Measurements from ENCODE around the gene MGLL. TPM values are rescaled to one million over a fixed set of nuclear protein-coding genes. Genes with fewer than 3 reads are reported as not detected.

The MGLL gene
- total and polyA plus RNA-seq, 2 donors (not counting 1 experiment from before 2014, with no cell fraction given) = 1.7 to 6.9 TPM

DNA sequence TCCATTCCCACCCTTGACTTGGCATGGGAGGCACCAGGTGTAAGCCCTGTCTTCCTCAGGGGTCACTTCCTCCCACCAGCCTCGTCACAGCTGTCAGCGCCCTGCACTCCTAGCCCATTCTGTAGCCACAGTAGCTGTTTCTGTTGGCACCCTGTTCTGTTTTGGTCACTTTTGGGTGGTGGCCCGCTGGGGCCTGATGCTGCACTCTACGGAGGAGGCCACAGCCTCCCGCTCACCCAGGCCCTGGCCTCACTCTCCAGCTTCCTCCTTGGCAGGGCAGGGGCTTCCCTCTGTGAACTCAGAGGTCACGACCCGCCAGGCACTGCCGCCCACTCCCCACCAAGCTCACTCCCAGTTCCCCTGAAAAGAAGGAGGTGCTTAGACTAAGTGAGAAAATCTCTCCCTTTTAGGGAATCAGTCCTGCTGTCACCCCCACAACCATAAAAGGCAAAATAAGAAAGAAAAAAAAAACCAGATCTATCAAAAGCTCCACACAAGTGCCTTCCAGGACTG is 68.4 kb downstream of the MGLL start:
- H2AFZ ChIP-seq (ENCODE audit: insufficient read depth, low read depth, low read length, poor library complexity, severe bottlenecking) = peak overlapping the region; percentile 54
- H3K27me3 ChIP-seq (replicated peaks in 1 of 4; ENCODE audit: control extremely low read depth in 1 of 4, control insufficient read depth in 3 of 4, insufficient read depth in 4 of 4, low read length in 3 of 4) = no peaks in the 10 kb centered on the region
- no peak overlapping the region for H3K9ac ChIP-seq (ENCODE audit: low read length)
- intact Hi-C loops (cut with micrococcal nuclease) = loop anchor here (5.0 to 10.0 kb wide), 5 partner anchors 59 to 1669 kb away; partner anchors contain the start of genes MCM2, MGLL, SLC41A3 and TPRA1
- H3K9me3 Mint-ChIP-seq (ENCODE audit: insufficient read depth) = no peaks in the 10 kb centered on the region
- WGBS (ENCODE audit: insufficient coverage) = 70% methylated on average over 3 of the region's 8 CpGs
- ATAC-seq (ENCODE audit: low read depth) = peak; percentile 9
- H3K27me3 Mint-ChIP-seq = no peaks in the 10 kb centered on the region
- peak overlapping the region; percentile 74 for H3K4me2 ChIP-seq (replicated peaks; ENCODE audit: low read depth, low read length, poor library complexity, severe bottlenecking)
- ChIA-PET POLR2A (interaction anchor here (1.3 kb wide), 1 partner anchor 9 kb away, joined by 3 read pairs; no protein-coding TSS in a partner anchor), CTCF (interaction anchor here (0.6 to 1.4 kb wide), 4 partner anchors 9 to 112 kb away, joined by 3 to 5 read pairs (median 4); no protein-coding TSS in a partner anchor)
- no peaks in the 10 kb centered on the region for H3K36me3 ChIP-seq (replicated peaks in 1 of 2; ENCODE audit: control extremely low read depth in 1 of 2, control insufficient read depth in 1 of 2, extremely low read depth in 1 of 2, insufficient read depth in 2 of 2, low read length in 1 of 2)
- no peaks in the 10 kb centered on the region for H3K9me3 ChIP-seq (ENCODE audit: control extremely low read depth in 1 of 3, control insufficient read depth in 2 of 3, insufficient read depth in 1 of 3, low read length in 2 of 3)
- H3K79me2 ChIP-seq (ENCODE audit: control insufficient read depth, insufficient read depth, low read length) = no peaks in the 10 kb centered on the region
- peak; percentile 34 for DNase-seq
- TF ChIP-seq EZH2 (IDR thresholded peaks at IDR 0.05; ENCODE audit: borderline replicate concordance, insufficient read depth, low read depth, low read length, poor library complexity, severe bottlenecking) = no peak
- peak overlapping the region; percentile 90 for H3K27ac Mint-ChIP-seq
- H3K27ac ChIP-seq (ENCODE audit: low read length in 2 of 2) = peak overlapping the region; percentile 31 to 52
- H3K4me3 ChIP-seq (ENCODE audit: control extremely low read depth in 1 of 5, extremely low read depth in 1 of 5, insufficient read depth in 1 of 5, low read depth in 2 of 5, low read length in 4 of 5) = no peak overlapping the region
- no peaks in the 10 kb centered on the region for H4K20me1 ChIP-seq (ENCODE audit: control insufficient read depth, insufficient read depth, low read length, poor library complexity, severe bottlenecking)
- H3K4me1 Mint-ChIP-seq = peaks cover 64% of the 10 kb centered on the region
- H3K4me3 Mint-ChIP-seq = peak overlapping the region; percentile 88
- peaks cover 37 to 46% of the 10 kb centered on the region in 2 donors for H3K4me1 ChIP-seq (ENCODE audit: control insufficient read depth in 2 of 2, insufficient read depth in 2 of 2, low read length in 2 of 2)

DNA sequence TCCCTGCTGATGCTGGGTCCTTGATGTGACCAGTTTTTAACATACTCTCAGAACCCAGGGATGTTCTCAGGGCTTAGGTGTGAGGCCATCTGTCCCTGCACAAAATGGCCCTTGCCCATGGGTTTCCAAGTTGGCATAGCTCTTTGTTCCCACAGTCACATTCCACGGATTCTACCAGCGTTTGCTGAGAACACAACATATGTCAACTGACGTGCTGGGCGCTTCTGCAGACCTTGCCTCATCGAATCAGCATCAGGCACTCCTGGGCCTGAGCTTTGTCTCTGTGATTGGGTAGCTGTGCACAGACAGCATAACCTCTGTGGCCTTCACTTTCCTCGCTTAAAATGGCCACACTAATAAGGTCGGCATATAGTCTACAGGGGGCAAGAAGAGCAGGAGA is 69.0 kb downstream of the MGLL start:
- Mint-ChIP-seq H3K4me3 (no peak overlapping the region), H3K9me3 (ENCODE audit: insufficient read depth) (no peaks in the 10 kb centered on the region), H3K27me3 (no peaks in the 10 kb centered on the region), H3K4me1 (peaks cover 64% of the 10 kb centered on the region), H3K27ac (peak overlapping the region; percentile 90)
- Histone ChIP-seq H3K4me1 (ENCODE audit: control insufficient read depth in 2 of 2, insufficient read depth in 2 of 2, low read length in 2 of 2) (peaks cover 37 to 46% of the 10 kb centered on the region in 2 donors), H3K4me2 (replicated peaks; ENCODE audit: low read depth, low read length, poor library complexity, severe bottlenecking) (no peak overlapping the region), H3K36me3 (replicated peaks in 1 of 2; ENCODE audit: control extremely low read depth in 1 of 2, control insufficient read depth in 1 of 2, extremely low read depth in 1 of 2, insufficient read depth in 2 of 2, low read length in 1 of 2) (no peaks in the 10 kb centered on the region), H3K27me3 (replicated peaks in 1 of 4; ENCODE audit: control extremely low read depth in 1 of 4, control insufficient read depth in 3 of 4, insufficient read depth in 4 of 4, low read length in 3 of 4) (no peaks in the 10 kb centered on the region), H2AFZ (ENCODE audit: insufficient read depth, low read depth, low read length, poor library complexity, severe bottlenecking) (no peak overlapping the region), H3K4me3 (ENCODE audit: control extremely low read depth in 1 of 5, extremely low read depth in 1 of 5, insufficient read depth in 1 of 5, low read depth in 2 of 5, low read length in 4 of 5) (no peak overlapping the region), H3K9ac (ENCODE audit: low read length) (no peak overlapping the region), H3K79me2 (ENCODE audit: control insufficient read depth, insufficient read depth, low read length) (no peaks in the 10 kb centered on the region), H3K27ac (ENCODE audit: low read length in 2 of 2) (peak overlapping the region in 1 of 2 donors; percentile 31), H3K9me3 (ENCODE audit: control extremely low read depth in 1 of 3, control insufficient read depth in 2 of 3, insufficient read depth in 1 of 3, low read length in 2 of 3) (no peaks in the 10 kb centered on the region), H4K20me1 (ENCODE audit: control insufficient read depth, insufficient read depth, low read length, poor library complexity, severe bottlenecking) (no peaks in the 10 kb centered on the region)
- CTCF ChIA-PET = interaction anchor here (0.6 to 1.0 kb wide), 2 partner anchors 10 to 111 kb away, joined by 3 read pairs; no protein-coding TSS in a partner anchor
- no peak for DNase-seq
- intact Hi-C loops (cut with micrococcal nuclease) = loop anchor here (5.0 to 10.0 kb wide), 5 partner anchors 59 to 1669 kb away; partner anchors contain the start of genes MCM2, MGLL, SLC41A3 and TPRA1
- 93% methylated on average over 7 of the region's 7 CpGs for WGBS (ENCODE audit: insufficient coverage)
- POLR2A ChIA-PET = interaction anchor here (1.3 kb wide), 1 partner anchor 9 kb away, joined by 3 read pairs; no protein-coding TSS in a partner anchor
- TF ChIP-seq EZH2 (IDR thresholded peaks at IDR 0.05; ENCODE audit: borderline replicate concordance, insufficient read depth, low read depth, low read length, poor library complexity, severe bottlenecking) = no peak
- TF ChIP-seq, protein P1, sequence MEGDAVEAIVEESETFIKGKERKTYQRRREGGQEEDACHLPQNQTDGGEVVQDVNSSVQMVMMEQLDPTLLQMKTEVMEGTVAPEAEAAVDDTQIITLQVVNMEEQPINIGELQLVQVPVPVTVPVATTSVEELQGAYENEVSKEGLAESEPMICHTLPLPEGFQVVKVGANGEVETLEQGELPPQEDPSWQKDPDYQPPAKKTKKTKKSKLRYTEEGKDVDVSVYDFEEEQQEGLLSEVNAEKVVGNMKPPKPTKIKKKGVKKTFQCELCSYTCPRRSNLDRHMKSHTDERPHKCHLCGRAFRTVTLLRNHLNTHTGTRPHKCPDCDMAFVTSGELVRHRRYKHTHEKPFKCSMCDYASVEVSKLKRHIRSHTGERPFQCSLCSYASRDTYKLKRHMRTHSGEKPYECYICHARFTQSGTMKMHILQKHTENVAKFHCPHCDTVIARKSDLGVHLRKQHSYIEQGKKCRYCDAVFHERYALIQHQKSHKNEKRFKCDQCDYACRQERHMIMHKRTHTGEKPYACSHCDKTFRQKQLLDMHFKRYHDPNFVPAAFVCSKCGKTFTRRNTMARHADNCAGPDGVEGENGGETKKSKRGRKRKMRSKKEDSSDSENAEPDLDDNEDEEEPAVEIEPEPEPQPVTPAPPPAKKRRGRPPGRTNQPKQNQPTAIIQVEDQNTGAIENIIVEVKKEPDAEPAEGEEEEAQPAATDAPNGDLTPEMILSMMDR (IDR thresholded peaks at IDR 0.05) = no peak
- ATAC-seq (ENCODE audit: low read depth) = no peak
